ENCODE results near the gene PFKM.
A peak's percentile ranks its signal among the peaks of the same experiment; 100 is the strongest.
"Not testable (repeated sequence)": the region's sequence is repeated elsewhere in the genome, so short reads cannot be mapped to it uniquely, and the experiment has no call there.

Gene PFKM

GRCh38 chr12:48119078-48119833 lies at the start of gene PFKM:
Gene PFKM, plus strand, starts transcription at chr12:48119364. Its CDS starts 3,411 bp downstream, at chr12:48122775.
- peak; percentile 72 for DNase-seq

- DNase-seq = no peak
Measured at GRCh38 chr12:48070033-48070432, 49.1 kb upstream of the PFKM start.

GRCh38 chr12:48070731-48071130 lies 48.4 kb upstream of the PFKM start:
- DNase-seq = no peak

GRCh38 chr12:48071808-48072207 lies 47.4 kb upstream of the PFKM start:
- no peak for DNase-seq

- DNase-seq = no peak
Measured at GRCh38 chr12:48072266-48072665, 46.9 kb upstream of the PFKM start.

GRCh38 chr12:48074266-48074665 lies 44.9 kb upstream of the PFKM start:
- no peak for DNase-seq

GRCh38 chr12:48075832-48076231 lies 43.3 kb upstream of the PFKM start:
- no peak for DNase-seq

GRCh38 chr12:48077111-48077510 lies 42.1 kb upstream of the PFKM start:
- DNase-seq = no peak

GRCh38 chr12:48078901-48079300 lies 40.3 kb upstream of the PFKM start:
- DNase-seq = no peak

GRCh38 chr12:48080285-48080684 lies 38.9 kb upstream of the PFKM start:
- DNase-seq = no peak

GRCh38 chr12:48080821-48081220 lies 38.3 kb upstream of the PFKM start:
- no peak for DNase-seq

GRCh38 chr12:48084066-48084465 lies 35.1 kb upstream of the PFKM start:
- DNase-seq = peak; percentile 1

- no peak for DNase-seq
Measured at GRCh38 chr12:48084841-48085460, 34.2 kb upstream of the PFKM start.

- DNase-seq = no peak
Measured at GRCh38 chr12:48086327-48086726, 32.8 kb upstream of the PFKM start.

GRCh38 chr12:48092611-48093010 lies 26.6 kb upstream of the PFKM start:
- DNase-seq = no peak

- no peak for DNase-seq
Measured at GRCh38 chr12:48104531-48104930, 14.6 kb upstream of the PFKM start.

- no peak for DNase-seq
Measured at GRCh38 chr12:48105321-48105866, 13.8 kb upstream of the PFKM start.

GRCh38 chr12:48105867-48106680 lies 13.1 kb upstream of the PFKM start, which contains the start of gene SENP1:
Gene SENP1, minus strand, starts transcription at chr12:48106079. Its CDS starts 4,607 bp downstream, at chr12:48101472.
- DNase-seq = peak; percentile 53

GRCh38 chr12:48106681-48107613 lies 12.2 kb upstream of the PFKM start:
- no peak for DNase-seq

- no peak for DNase-seq
Measured at GRCh38 chr12:48109424-48109823, 9.7 kb upstream of the PFKM start.

- no peak for DNase-seq
Measured at GRCh38 chr12:48110691-48111311, 8.4 kb upstream of the PFKM start.

- not testable (repeated sequence) for DNase-seq
Measured at GRCh38 chr12:48111312-48111693, 7.9 kb upstream of the PFKM start.
